GM12878 (cell line): ENCODE data around the gene WWTR1. TPM values are rescaled to one million over a fixed set of nuclear protein-coding genes. Genes with fewer than 3 reads are reported as not detected.

Experiments used
- ATAC-seq: fragments of 200-7000 bp; cut with Tn5 transposase; 3 replicates; pipeline ENCODE4 v1.9.1; 2020; ENCODE audit warnings: mild to moderate bottlenecking, moderate library complexity
- BruUV-seq: library from RNA; stranded (reverse); fragments of 400-500 nt; replicated peaks from 2 replicates; lab custom pipeline; 2021; lab: Mats Ljungman, UMichigan
- CTCF ChIA-PET: fragments of 300-600 bp; sonication (Branson Sonifier 250); formaldehyde crosslinking; extraction: SDS; loops from one replicate; lab custom pipeline; 2021; ENCODE audit warnings: inconsistent platforms; lab: Yijun Ruan, JAX
- POLR2A ChIA-PET: fragments of 350-600 bp; formaldehyde crosslinking; extraction: SDS; loops from one replicate; lab custom pipeline; 2021; ENCODE audit warnings: inconsistent platforms; lab: Charles Lee
- RAD21 ChIA-PET: fragments of 300-600 bp; sonication (Branson Sonifier 250); formaldehyde crosslinking; loops from one replicate; lab custom pipeline; 2023; ENCODE audit warnings: antibody characterized with exemption; ENCODE audit not compliant: unreplicated experiment; lab: Charles Lee
- SMC1A ChIA-PET: fragments of 300-600 bp; sonication (Branson Sonifier 250); formaldehyde crosslinking; loops from one replicate; lab custom pipeline; 2023; ENCODE audit not compliant: unreplicated experiment, uncharacterized antibody; lab: Charles Lee
- DNase-seq: peaks from one replicate; pipeline ENCODE4 v3.0.0-alpha.2; 2011; ENCODE audit warnings: low read depth, low spot score
- FAIRE-seq: peaks from 3 replicates; lab custom pipeline; 2011; peaks lifted over from hg19 to GRCh38; lab: Jason Lieb, UNC
- H2AFZ ChIP-seq: 2 replicates; pipeline ENCODE4 v1.6.0; 2011; ENCODE audit warnings: low read depth, low read length, control low read depth; ENCODE audit not compliant: control insufficient read depth
- H3K27ac ChIP-seq: 2 replicates; pipeline ENCODE4 v1.5.1; 2011; ENCODE audit warnings: control low read depth; ENCODE audit not compliant: control insufficient read depth, insufficient read depth
- H3K27me3 ChIP-seq, 2 experiments: replicated peaks in 1 of 2; 2 replicates each; pipeline versions ENCODE4 v1.6.0 to v1.6.1; 2011; ENCODE audit warnings: low read length in 1 of 2; ENCODE audit not compliant: control insufficient read depth in 2 of 2, insufficient read depth in 2 of 2
- H3K36me3 ChIP-seq, 2 experiments: 2 replicates each; pipeline ENCODE4 v1.5.1; 2011; ENCODE audit warnings: low read length in 1 of 2; ENCODE audit not compliant: control insufficient read depth in 2 of 2, insufficient read depth in 2 of 2
- H3K4me1 ChIP-seq: 2 replicates; pipeline ENCODE4 v1.6.1; 2011; ENCODE audit warnings: mild to moderate bottlenecking, low read length, moderate library complexity, mixed read lengths; ENCODE audit not compliant: control insufficient read depth, insufficient read depth
- H3K4me2 ChIP-seq: 2 replicates; pipeline ENCODE4 v1.6.0; 2011; ENCODE audit warnings: control low read depth; ENCODE audit not compliant: control insufficient read depth, insufficient read depth
- H3K4me3 ChIP-seq: fragments of 200-600 bp; sonication (generic); 2 replicates; pipeline ENCODE4 v1.5.1; 2016
- H3K79me2 ChIP-seq: 2 replicates; pipeline ENCODE4 v1.6.0; 2011; ENCODE audit warnings: low read length; ENCODE audit not compliant: control insufficient read depth, insufficient read depth
- H3K9ac ChIP-seq: 2 replicates; pipeline ENCODE4 v1.8.0; 2011; ENCODE audit warnings: low read length, control low read depth, mixed read lengths; ENCODE audit not compliant: control insufficient read depth, insufficient read depth
- H3K9me3 ChIP-seq: replicated peaks from 3 replicates; pipeline ENCODE4 v1.5.1; 2011; ENCODE audit warnings: mild to moderate bottlenecking, low read length; ENCODE audit not compliant: control insufficient read depth, insufficient read depth
- H4K20me1 ChIP-seq: 2 replicates; pipeline ENCODE4 v1.6.0; 2011; ENCODE audit not compliant: control insufficient read depth, insufficient read depth
- ATF7 ChIP-seq: fragments of 450-650 bp; IDR thresholded peaks from 2 replicates; pipeline ENCODE4 v1.6.1; 2016; ENCODE audit warnings: low read depth, mild to moderate bottlenecking
- CBX3 ChIP-seq: fragments of 200-600 bp; sonication (generic); IDR thresholded peaks from 2 replicates; pipeline ENCODE4 v1.6.1; 2016; ENCODE audit warnings: low read depth, borderline replicate concordance
- GABPA ChIP-seq: IDR thresholded peaks from 2 replicates; pipeline ENCODE4 v1.6.1; 2014; ENCODE audit warnings: antibody characterized with exemption, low read depth, mild to moderate bottlenecking, inconsistent platforms
- IKZF2 ChIP-seq, 2 experiments: fragments of 450-650 bp; IDR thresholded peaks; 2 replicates each; pipeline ENCODE4 v1.6.1; 2017; ENCODE audit warnings: mild to moderate bottlenecking in 2 of 2, moderate library complexity in 2 of 2
- PAX5 ChIP-seq: IDR thresholded peaks from 2 replicates; pipeline ENCODE4 v1.6.1; 2011; ENCODE audit warnings: low read depth, low read length, borderline replicate concordance
- RAD21 ChIP-seq: IDR thresholded peaks from 2 replicates; pipeline ENCODE4 v1.6.1; 2011; ENCODE audit warnings: mild to moderate bottlenecking, low read depth, low read length, moderate library complexity; ENCODE audit not compliant: insufficient read depth
- WGBS: methylation state at CpG from one replicate; pipeline ENCODE4 v1.1.6; 2016; ENCODE audit warnings: low lambda C conversion rate; ENCODE audit not compliant: insufficient replicate concordance, insufficient coverage; ENCODE audit errors: missing lambda C conversion rate; 5-methylcytosine and 5-hydroxymethylcytosine counted together
- in situ Hi-C: fragments of 300-500 bp; cut with MboI; formaldehyde crosslinking; loops from 9 replicates; pipeline ENCODE4 v1.14.3; 2018; ENCODE audit warnings: mixed read lengths
- intact Hi-C: fragments of 100-400 bp; cut with micrococcal nuclease; formaldehyde crosslinking; loops from one replicate; pipeline ENCODE4 v1.14.2; 2022; ENCODE audit not compliant: unreplicated experiment
- polyA plus RNA-seq, 11 experiments: library from polyadenylated mRNA; depleted of rRNA in 4 of 11; unstranded in 6 of 11; stranded (reverse) in 5 of 11; fragments of >200 nt; fragmentation: Nextera tagmentation in 4 of 11; fragmentation: Illumina TruSeq in 1 of 11; extraction: Ambion mirVana in 4 of 11; extraction: Trizol in 1 of 11; gene quantifications; 1 replicate in 1 of 11; 2 replicates in 10 of 11; pipeline versions ENCODE4 v1.2.1 to v1.2.3, GENCODE V29; 2011 to 2016; ENCODE audit warnings: inconsistent platforms in 2 of 11, missing spikeins in 2 of 11, low read depth in 1 of 11
- total RNA-seq, 4 experiments: library from RNA; depleted of rRNA in 3 of 4; stranded (reverse); fragments of >200 nt in 3 of 4; fragmentation: Illumina TruSeq in 1 of 4; extraction: Trizol in 1 of 4; gene quantifications; 2 replicates each; pipeline versions ENCODE4 v1.2.1 to v1.2.3, GENCODE V29; 2013 to 2021
- TF ChIP-seq, protein P1 (sequence below): IDR thresholded peaks from 2 replicates; pipeline ENCODE4 v1.6.1; 2012; ENCODE audit warnings: improper control_type of control experiment, low read depth, low read length; ENCODE audit not compliant: insufficient replicate concordance
- TF ChIP-seq, protein P2 (sequence below): IDR thresholded peaks from 2 replicates; pipeline ENCODE4 v1.6.1; 2012; ENCODE audit warnings: mild to moderate bottlenecking, low read depth, low read length
- TF ChIP-seq, protein P3 (sequence below): IDR thresholded peaks from 2 replicates; pipeline ENCODE4 v1.6.1; 2012; ENCODE audit warnings: low read depth, low read length, improper control_type of control experiment
- TF ChIP-seq, protein P4 (sequence below): fragments of 150-350 bp; IDR thresholded peaks from 2 replicates; pipeline ENCODE4 v1.6.1; 2016; ENCODE audit warnings: low read depth, low read length

The WWTR1 gene
- total and polyA plus RNA-seq, 10 of the 15 experiments (the other 5 are each of a cell fraction or from before 2014, with no cell fraction given), result 2.5 to 18.5 (median 5.8) TPM

DNA sequence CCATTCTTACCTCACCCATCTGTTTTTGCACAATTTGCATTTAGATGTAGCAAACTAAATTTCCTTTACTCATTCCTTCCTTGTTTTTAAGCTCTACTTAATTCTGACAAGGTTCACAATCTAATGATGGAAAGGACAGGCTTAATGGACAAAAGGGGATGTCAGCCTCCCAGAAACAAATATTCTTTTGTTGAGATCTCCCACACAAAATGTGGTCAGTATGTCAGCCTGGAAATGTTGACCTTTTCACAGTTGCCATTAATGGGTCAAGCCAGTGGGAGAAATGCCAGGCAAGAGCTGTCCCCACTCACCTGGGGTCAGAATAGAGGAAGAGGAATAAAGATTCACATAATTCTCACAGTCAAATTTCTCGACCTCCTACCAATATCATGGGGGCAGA, 27.0 kb downstream of the WWTR1 start:
- Histone ChIP-seq H3K9ac (no peak overlapping the region), H3K36me3 (peaks cover 0 to 6% of the 10 kb centered on the region in 2 experiments; a peak in 2 of 4 replicates), H3K27ac (no peak overlapping the region), H3K4me3 (no peak overlapping the region), H3K27me3 (no peaks in the 10 kb centered on the region), H3K4me1 (no peaks in the 10 kb centered on the region; the same call in 1 of the 2 replicates), H2AFZ (no peak overlapping the region), H3K79me2 (peaks cover 8% of the 10 kb centered on the region), H4K20me1 (no peaks in the 10 kb centered on the region), H3K4me2 (no peak overlapping the region), H3K9me3 (peaks cover 3% of the 10 kb centered on the region; the same call in 2 of the 3 replicates)
- 75% methylated on average over 1 of the region's 1 CpG for WGBS
- ChIA-PET SMC1A (interaction anchor here (0.8 to 4.8 kb wide), 10 partner anchors 8 to 62 kb away, joined by 3 to 24 read pairs (median 4); no protein-coding TSS in a partner anchor), CTCF (interaction anchor here (0.7 to 3.2 kb wide), 5 partner anchors 11 to 99 kb away, joined by 3 to 12 read pairs (median 4); no protein-coding TSS in a partner anchor), POLR2A (interaction anchor here (0.9 to 1.8 kb wide), 2 partner anchors 16 to 23 kb away, joined by 4 read pairs; no protein-coding TSS in a partner anchor), RAD21 (interaction anchor here (0.9 to 1.6 kb wide), 3 partner anchors 22 to 86 kb away, joined by 3 to 4 read pairs (median 4); no protein-coding TSS in a partner anchor)
- FAIRE-seq (no peak), DNase-seq (no peak), ATAC-seq (no peak)
- BruUV-seq, result no TSS peak
- in situ Hi-C loops, result no loop called here
- intact Hi-C loops, result no loop called here
- TF ChIP-seq GABPA (no peak), PAX5 (no peak), CBX3 (no peak), ATF7 (no peak), RAD21 (no peak), IKZF2 (IDR thresholded peaks at IDR 0.05) (no peak)
- TF ChIP-seq, protein P1, sequence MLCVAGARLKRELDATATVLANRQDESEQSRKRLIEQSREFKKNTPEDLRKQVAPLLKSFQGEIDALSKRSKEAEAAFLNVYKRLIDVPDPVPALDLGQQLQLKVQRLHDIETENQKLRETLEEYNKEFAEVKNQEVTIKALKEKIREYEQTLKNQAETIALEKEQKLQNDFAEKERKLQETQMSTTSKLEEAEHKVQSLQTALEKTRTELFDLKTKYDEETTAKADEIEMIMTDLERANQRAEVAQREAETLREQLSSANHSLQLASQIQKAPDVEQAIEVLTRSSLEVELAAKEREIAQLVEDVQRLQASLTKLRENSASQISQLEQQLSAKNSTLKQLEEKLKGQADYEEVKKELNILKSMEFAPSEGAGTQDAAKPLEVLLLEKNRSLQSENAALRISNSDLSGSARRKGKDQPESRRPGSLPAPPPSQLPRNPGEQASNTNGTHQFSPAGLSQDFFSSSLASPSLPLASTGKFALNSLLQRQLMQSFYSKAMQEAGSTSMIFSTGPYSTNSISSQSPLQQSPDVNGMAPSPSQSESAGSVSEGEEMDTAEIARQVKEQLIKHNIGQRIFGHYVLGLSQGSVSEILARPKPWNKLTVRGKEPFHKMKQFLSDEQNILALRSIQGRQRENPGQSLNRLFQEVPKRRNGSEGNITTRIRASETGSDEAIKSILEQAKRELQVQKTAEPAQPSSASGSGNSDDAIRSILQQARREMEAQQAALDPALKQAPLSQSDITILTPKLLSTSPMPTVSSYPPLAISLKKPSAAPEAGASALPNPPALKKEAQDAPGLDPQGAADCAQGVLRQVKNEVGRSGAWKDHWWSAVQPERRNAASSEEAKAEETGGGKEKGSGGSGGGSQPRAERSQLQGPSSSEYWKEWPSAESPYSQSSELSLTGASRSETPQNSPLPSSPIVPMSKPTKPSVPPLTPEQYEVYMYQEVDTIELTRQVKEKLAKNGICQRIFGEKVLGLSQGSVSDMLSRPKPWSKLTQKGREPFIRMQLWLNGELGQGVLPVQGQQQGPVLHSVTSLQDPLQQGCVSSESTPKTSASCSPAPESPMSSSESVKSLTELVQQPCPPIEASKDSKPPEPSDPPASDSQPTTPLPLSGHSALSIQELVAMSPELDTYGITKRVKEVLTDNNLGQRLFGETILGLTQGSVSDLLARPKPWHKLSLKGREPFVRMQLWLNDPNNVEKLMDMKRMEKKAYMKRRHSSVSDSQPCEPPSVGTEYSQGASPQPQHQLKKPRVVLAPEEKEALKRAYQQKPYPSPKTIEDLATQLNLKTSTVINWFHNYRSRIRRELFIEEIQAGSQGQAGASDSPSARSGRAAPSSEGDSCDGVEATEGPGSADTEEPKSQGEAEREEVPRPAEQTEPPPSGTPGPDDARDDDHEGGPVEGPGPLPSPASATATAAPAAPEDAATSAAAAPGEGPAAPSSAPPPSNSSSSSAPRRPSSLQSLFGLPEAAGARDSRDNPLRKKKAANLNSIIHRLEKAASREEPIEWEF, result no peak
- TF ChIP-seq, protein P2, sequence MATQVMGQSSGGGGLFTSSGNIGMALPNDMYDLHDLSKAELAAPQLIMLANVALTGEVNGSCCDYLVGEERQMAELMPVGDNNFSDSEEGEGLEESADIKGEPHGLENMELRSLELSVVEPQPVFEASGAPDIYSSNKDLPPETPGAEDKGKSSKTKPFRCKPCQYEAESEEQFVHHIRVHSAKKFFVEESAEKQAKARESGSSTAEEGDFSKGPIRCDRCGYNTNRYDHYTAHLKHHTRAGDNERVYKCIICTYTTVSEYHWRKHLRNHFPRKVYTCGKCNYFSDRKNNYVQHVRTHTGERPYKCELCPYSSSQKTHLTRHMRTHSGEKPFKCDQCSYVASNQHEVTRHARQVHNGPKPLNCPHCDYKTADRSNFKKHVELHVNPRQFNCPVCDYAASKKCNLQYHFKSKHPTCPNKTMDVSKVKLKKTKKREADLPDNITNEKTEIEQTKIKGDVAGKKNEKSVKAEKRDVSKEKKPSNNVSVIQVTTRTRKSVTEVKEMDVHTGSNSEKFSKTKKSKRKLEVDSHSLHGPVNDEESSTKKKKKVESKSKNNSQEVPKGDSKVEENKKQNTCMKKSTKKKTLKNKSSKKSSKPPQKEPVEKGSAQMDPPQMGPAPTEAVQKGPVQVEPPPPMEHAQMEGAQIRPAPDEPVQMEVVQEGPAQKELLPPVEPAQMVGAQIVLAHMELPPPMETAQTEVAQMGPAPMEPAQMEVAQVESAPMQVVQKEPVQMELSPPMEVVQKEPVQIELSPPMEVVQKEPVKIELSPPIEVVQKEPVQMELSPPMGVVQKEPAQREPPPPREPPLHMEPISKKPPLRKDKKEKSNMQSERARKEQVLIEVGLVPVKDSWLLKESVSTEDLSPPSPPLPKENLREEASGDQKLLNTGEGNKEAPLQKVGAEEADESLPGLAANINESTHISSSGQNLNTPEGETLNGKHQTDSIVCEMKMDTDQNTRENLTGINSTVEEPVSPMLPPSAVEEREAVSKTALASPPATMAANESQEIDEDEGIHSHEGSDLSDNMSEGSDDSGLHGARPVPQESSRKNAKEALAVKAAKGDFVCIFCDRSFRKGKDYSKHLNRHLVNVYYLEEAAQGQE, result no peak
- TF ChIP-seq, protein P3, sequence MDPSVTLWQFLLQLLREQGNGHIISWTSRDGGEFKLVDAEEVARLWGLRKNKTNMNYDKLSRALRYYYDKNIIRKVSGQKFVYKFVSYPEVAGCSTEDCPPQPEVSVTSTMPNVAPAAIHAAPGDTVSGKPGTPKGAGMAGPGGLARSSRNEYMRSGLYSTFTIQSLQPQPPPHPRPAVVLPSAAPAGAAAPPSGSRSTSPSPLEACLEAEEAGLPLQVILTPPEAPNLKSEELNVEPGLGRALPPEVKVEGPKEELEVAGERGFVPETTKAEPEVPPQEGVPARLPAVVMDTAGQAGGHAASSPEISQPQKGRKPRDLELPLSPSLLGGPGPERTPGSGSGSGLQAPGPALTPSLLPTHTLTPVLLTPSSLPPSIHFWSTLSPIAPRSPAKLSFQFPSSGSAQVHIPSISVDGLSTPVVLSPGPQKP, result no peak
- TF ChIP-seq, protein P4, sequence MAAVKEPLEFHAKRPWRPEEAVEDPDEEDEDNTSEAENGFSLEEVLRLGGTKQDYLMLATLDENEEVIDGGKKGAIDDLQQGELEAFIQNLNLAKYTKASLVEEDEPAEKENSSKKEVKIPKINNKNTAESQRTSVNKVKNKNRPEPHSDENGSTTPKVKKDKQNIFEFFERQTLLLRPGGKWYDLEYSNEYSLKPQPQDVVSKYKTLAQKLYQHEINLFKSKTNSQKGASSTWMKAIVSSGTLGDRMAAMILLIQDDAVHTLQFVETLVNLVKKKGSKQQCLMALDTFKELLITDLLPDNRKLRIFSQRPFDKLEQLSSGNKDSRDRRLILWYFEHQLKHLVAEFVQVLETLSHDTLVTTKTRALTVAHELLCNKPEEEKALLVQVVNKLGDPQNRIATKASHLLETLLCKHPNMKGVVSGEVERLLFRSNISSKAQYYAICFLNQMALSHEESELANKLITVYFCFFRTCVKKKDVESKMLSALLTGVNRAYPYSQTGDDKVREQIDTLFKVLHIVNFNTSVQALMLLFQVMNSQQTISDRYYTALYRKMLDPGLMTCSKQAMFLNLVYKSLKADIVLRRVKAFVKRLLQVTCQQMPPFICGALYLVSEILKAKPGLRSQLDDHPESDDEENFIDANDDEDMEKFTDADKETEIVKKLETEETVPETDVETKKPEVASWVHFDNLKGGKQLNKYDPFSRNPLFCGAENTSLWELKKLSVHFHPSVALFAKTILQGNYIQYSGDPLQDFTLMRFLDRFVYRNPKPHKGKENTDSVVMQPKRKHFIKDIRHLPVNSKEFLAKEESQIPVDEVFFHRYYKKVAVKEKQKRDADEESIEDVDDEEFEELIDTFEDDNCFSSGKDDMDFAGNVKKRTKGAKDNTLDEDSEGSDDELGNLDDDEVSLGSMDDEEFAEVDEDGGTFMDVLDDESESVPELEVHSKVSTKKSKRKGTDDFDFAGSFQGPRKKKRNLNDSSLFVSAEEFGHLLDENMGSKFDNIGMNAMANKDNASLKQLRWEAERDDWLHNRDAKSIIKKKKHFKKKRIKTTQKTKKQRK, result no peak
